Endothelial cell of umbilical vein (primary cell): ENCODE data around the gene TPM2. TPM values are rescaled to one million over a fixed set of nuclear protein-coding genes. Genes with fewer than 3 reads are reported as not detected.

Experiments used
- BruUV-seq: library from RNA; stranded (reverse); fragments of 400-500 nt; replicated peaks from 2 replicates; lab custom pipeline; 2021; lab: Mats Ljungman, UMichigan
- CTCF ChIA-PET: fragments of 300-600, 350-600 bp; sonication (Branson Sonifier 250); formaldehyde crosslinking; loops from one replicate; lab custom pipeline; 2021; ENCODE audit warnings: antibody characterized with exemption, inconsistent platforms; lab: Charles Lee
- POLR2A ChIA-PET: fragments of 300-600, 350-600 bp; sonication (Branson Sonifier 250); formaldehyde crosslinking; loops from one replicate; lab custom pipeline; 2021; ENCODE audit warnings: antibody characterized with exemption, inconsistent platforms; lab: Charles Lee
- DNase-seq: peaks from one replicate; pipeline ENCODE4 v3.0.0-alpha.2; 2011; ENCODE audit warnings: low read depth, low spot score
- FAIRE-seq: peaks from 2 replicates; lab custom pipeline; 2011; peaks lifted over from hg19 to GRCh38; lab: Jason Lieb, UNC
- H2AFZ ChIP-seq: 2 replicates; pipeline ENCODE4 v1.6.0; 2012; ENCODE audit warnings: low read depth, low read length, control low read depth, inconsistent platforms
- H3K27ac ChIP-seq: 2 replicates; pipeline ENCODE4 v1.5.1; 2011; ENCODE audit warnings: low read depth, mild to moderate bottlenecking, control low read depth, low read length, moderate library complexity; ENCODE audit not compliant: insufficient read depth
- H3K27me3 ChIP-seq, 2 experiments: 2 replicates each; pipeline versions ENCODE4 v1.6.0 to v1.6.1; 2011; ENCODE audit warnings: low read length in 2 of 2, mixed read lengths in 1 of 2; ENCODE audit not compliant: control insufficient read depth in 2 of 2, insufficient read depth in 2 of 2
- H3K36me3 ChIP-seq, 2 experiments: 2 replicates in 1 of 2; 3 replicates in 1 of 2; pipeline ENCODE4 v1.5.1; 2011; ENCODE audit warnings: low read length in 2 of 2, mild to moderate bottlenecking in 1 of 2, moderate library complexity in 1 of 2; ENCODE audit not compliant: control insufficient read depth in 2 of 2, insufficient read depth in 2 of 2; ENCODE audit errors: extremely low read depth in 1 of 2
- H3K4me1 ChIP-seq: 3 replicates; pipeline ENCODE4 v1.5.1; 2011; ENCODE audit warnings: mild to moderate bottlenecking, low read length; ENCODE audit not compliant: control insufficient read depth, insufficient read depth; ENCODE audit errors: extremely low read depth
- H3K4me2 ChIP-seq: 2 replicates; pipeline ENCODE4 v1.6.1; 2011; ENCODE audit warnings: low read length, control low read depth, mixed read lengths; ENCODE audit not compliant: insufficient read depth
- H3K4me3 ChIP-seq, 3 experiments: fragments of 200-600 bp in 1 of 3; sonication (generic), shearing (Covaris generic) in 1 of 3; replicated peaks in 1 of 3; 2 replicates each; pipeline ENCODE4 v1.5.1; 2011 to 2016; ENCODE audit warnings: control low read depth in 3 of 3, low read length in 3 of 3, mild to moderate bottlenecking in 2 of 3, inconsistent platforms in 1 of 3, low read depth in 1 of 3, moderate library complexity in 1 of 3; ENCODE audit not compliant: insufficient read depth in 1 of 3
- H3K79me2 ChIP-seq: 2 replicates; pipeline ENCODE4 v1.6.0; 2012; ENCODE audit warnings: low read length, inconsistent platforms; ENCODE audit not compliant: control insufficient read depth, insufficient read depth
- H3K9ac ChIP-seq: replicated peaks from 2 replicates; pipeline ENCODE3; 2011; ENCODE audit warnings: low read length, control low read depth; ENCODE audit not compliant: insufficient read depth; ENCODE audit errors: extremely low read depth
- H3K9me1 ChIP-seq: replicated peaks from 3 replicates; pipeline ENCODE4 v1.6.0; 2011; ENCODE audit warnings: mild to moderate bottlenecking, low read length; ENCODE audit not compliant: control insufficient read depth, insufficient read depth; ENCODE audit errors: extremely low read depth
- H3K9me3 ChIP-seq: replicated peaks from 2 replicates; pipeline ENCODE4 v1.5.1; 2012; ENCODE audit warnings: low read length, inconsistent platforms; ENCODE audit not compliant: control insufficient read depth, insufficient read depth
- H4K20me1 ChIP-seq: replicated peaks from 2 replicates; pipeline ENCODE3; 2011; ENCODE audit warnings: mild to moderate bottlenecking, low read length; ENCODE audit not compliant: control insufficient read depth, insufficient read depth; ENCODE audit errors: extremely low read depth
- EZH2 ChIP-seq: IDR thresholded peaks from 2 replicates; pipeline ENCODE4 v1.6.1; 2012; ENCODE audit warnings: borderline replicate concordance, low read depth, mild to moderate bottlenecking, moderate library complexity, low read length, inconsistent platforms; ENCODE audit not compliant: severe bottlenecking
- GATA2 ChIP-seq: IDR thresholded peaks from 2 replicates; pipeline ENCODE4 v1.7.0; 2011; ENCODE audit warnings: low read depth, mild to moderate bottlenecking, moderate library complexity, mixed read lengths, low read length; ENCODE audit not compliant: insufficient read length, insufficient read depth
- JUN ChIP-seq: IDR thresholded peaks from 2 replicates; pipeline ENCODE4 v1.6.1; 2011; ENCODE audit warnings: borderline replicate concordance, low read depth; ENCODE audit not compliant: insufficient read length, insufficient read depth
- MAX ChIP-seq: IDR thresholded peaks from 2 replicates; pipeline ENCODE4 v1.6.1; 2011; ENCODE audit not compliant: insufficient read depth, insufficient read length
- MYC ChIP-seq: IDR thresholded peaks from one replicate; pipeline ENCODE4 v1.6.1; 2011; ENCODE audit warnings: mild to moderate bottlenecking, low read depth, low read length
- dilution Hi-C: fragments of 300-500 bp; cut with MboI; formaldehyde crosslinking; loops from one replicate; pipeline ENCODE4 v1.15.0; 2019; ENCODE audit warnings: low sequenced_read_pairs; ENCODE audit not compliant: extremely low pct_ligation_motif_present
- intact Hi-C: fragments of 100-400 bp; cut with micrococcal nuclease; formaldehyde crosslinking; loops from one replicate; pipeline ENCODE4 v1.10.0; 2022
- polyA plus RNA-seq, 4 experiments: library from polyadenylated mRNA; depleted of rRNA in 3 of 4; stranded (reverse) in 3 of 4; unstranded in 1 of 4; fragments of >200 nt; gene quantifications; 2 replicates each; pipeline versions ENCODE4 v1.2.1 to v1.2.3, GENCODE V29; 2011 to 2012; ENCODE audit warnings: missing spikeins in 1 of 4
- total RNA-seq: library from RNA; stranded (reverse); gene quantifications from 2 replicates; pipeline ENCODE4 v1.2.3, GENCODE V29; 2021
- TF ChIP-seq, protein P1 (sequence below), 2 donors: IDR thresholded peaks; 1 replicate in 1 of 2; 2 replicates in 1 of 2; pipeline ENCODE4 v1.5.1; 2011; ENCODE audit warnings: low read length in 2 of 2, mild to moderate bottlenecking in 2 of 2, moderate library complexity in 2 of 2, control low read depth in 1 of 2, inconsistent platforms in 1 of 2, low read depth in 1 of 2; ENCODE audit not compliant: insufficient read depth in 1 of 2; ENCODE audit errors: extremely low read depth in 1 of 2

The TPM2 gene
- total and polyA plus RNA-seq, 2 donors (not counting 3 experiments of a cell fraction or from before 2014, with no cell fraction given), result 144 to 279 TPM

DNA sequence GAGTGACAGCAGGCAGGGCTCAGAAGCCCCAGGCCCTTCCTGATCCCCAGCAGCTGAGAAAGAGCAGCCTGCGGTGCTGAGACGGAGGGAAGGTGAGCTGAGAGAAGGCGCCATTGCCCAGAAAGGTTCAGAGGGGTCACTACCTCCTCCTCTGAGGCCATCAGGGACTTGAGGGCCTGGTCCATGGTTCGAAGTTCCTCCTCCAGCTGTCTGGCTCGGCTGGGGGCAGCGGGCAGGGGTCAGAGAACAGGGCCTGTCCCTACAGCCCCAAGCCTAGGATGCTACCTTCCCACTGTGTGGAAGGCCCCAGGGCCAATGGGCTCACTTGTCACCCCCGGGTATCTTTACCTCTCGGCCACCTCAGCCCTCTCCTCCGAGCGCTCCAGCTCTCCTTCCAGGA lies 4.8 kb downstream of the TPM2 start:
- Histone ChIP-seq H3K36me3 (peaks cover 8 to 26% of the 10 kb centered on the region in 2 experiments), H3K4me1 (peaks cover 19% of the 10 kb centered on the region), H2AFZ (no peak overlapping the region), H3K9me1 (no peaks in the 10 kb centered on the region), H3K27ac (no peak overlapping the region), H3K9ac (no peak overlapping the region), H4K20me1 (no peaks in the 10 kb centered on the region), H3K27me3 (no peaks in the 10 kb centered on the region), H3K4me3 (no peak overlapping the region), H3K4me2 (no peak overlapping the region), H3K79me2 (peaks cover 34% of the 10 kb centered on the region), H3K9me3 (no peaks in the 10 kb centered on the region)
- ChIA-PET POLR2A (no interaction called here), CTCF (interaction anchor here (1.0 to 4.1 kb wide), 2 partner anchors 10 to 12 kb away, joined by 4 to 26 read pairs; no protein-coding TSS in a partner anchor)
- TF ChIP-seq EZH2, result no peak
- DNase-seq (no peak), FAIRE-seq (no peak)
- BruUV-seq, result no TSS peak
- intact Hi-C loops, result no loop called here
- dilution Hi-C loops, result no loop called here

GRCh38 chr9:35683323-35683722 lies 6.4 kb downstream of the TPM2 start:
- H3K9me1 ChIP-seq, result no peaks in the 10 kb centered on the region
- no peak overlapping the region for H3K9ac ChIP-seq
- TF ChIP-seq JUN (no peak), MYC (no peak), MAX (no peak), GATA2 (no peak)
- TF ChIP-seq, protein P1, sequence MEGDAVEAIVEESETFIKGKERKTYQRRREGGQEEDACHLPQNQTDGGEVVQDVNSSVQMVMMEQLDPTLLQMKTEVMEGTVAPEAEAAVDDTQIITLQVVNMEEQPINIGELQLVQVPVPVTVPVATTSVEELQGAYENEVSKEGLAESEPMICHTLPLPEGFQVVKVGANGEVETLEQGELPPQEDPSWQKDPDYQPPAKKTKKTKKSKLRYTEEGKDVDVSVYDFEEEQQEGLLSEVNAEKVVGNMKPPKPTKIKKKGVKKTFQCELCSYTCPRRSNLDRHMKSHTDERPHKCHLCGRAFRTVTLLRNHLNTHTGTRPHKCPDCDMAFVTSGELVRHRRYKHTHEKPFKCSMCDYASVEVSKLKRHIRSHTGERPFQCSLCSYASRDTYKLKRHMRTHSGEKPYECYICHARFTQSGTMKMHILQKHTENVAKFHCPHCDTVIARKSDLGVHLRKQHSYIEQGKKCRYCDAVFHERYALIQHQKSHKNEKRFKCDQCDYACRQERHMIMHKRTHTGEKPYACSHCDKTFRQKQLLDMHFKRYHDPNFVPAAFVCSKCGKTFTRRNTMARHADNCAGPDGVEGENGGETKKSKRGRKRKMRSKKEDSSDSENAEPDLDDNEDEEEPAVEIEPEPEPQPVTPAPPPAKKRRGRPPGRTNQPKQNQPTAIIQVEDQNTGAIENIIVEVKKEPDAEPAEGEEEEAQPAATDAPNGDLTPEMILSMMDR (IDR thresholded peaks at IDR 0.05; ENCODE audit: extremely low read depth in 1 of 2, insufficient read depth in 1 of 2, low read depth in 1 of 2, low read length in 2 of 2), result no peak
- ChIA-PET POLR2A (no interaction called here), CTCF (interaction anchor here (4.1 kb wide), 1 partner anchor 13 kb away, joined by 26 read pairs; no protein-coding TSS in a partner anchor)
- BruUV-seq, result no TSS peak
- no peak overlapping the region for H3K4me2 ChIP-seq
- H3K9me3 ChIP-seq, result no peaks in the 10 kb centered on the region
- peaks cover 19% of the 10 kb centered on the region for H3K79me2 ChIP-seq
- H3K4me1 ChIP-seq, result peaks cover 7% of the 10 kb centered on the region
- no peak overlapping the region for H2AFZ ChIP-seq
- H3K27ac ChIP-seq, result no peak overlapping the region
- H3K27me3 ChIP-seq, result no peaks in the 10 kb centered on the region
- H3K4me3 ChIP-seq, result no peak overlapping the region
- peaks cover 8 to 26% of the 10 kb centered on the region in 2 experiments for H3K36me3 ChIP-seq
- dilution Hi-C loops (no loop called here), intact Hi-C loops (no loop called here)
- no peaks in the 10 kb centered on the region for H4K20me1 ChIP-seq
- no peak for DNase-seq
- FAIRE-seq, result no peak
